Activated naive CD8-positive, alpha-beta T cell treated with anti-CD3 and anti-CD28 coated beads, Interleukin-2, amount 10 ng/mL, durations not matched to agents 7 days and 5 days (primary cell): ENCODE measurements around the gene CRELD1. TPM values are rescaled to one million over a fixed set of nuclear protein-coding genes. Genes with fewer than 3 reads are reported as not detected.
A peak's percentile ranks its signal among the peaks of the same experiment; 100 is the strongest.

ENCODE experiments used
- ATAC-seq: fragments of 150-1000 bp; cut with Tn5 transposase; one replicate; pipeline ENCODE4 v1.10.0; 2021; ENCODE audit warnings: low read depth, moderate library complexity
- POLR2A ChIA-PET: fragments of 350-600 bp; sonication (Branson Sonifier 250); formaldehyde crosslinking; loops from one replicate; lab custom pipeline; 2021; ENCODE audit warnings: antibody characterized with exemption; lab: Charles Lee
- DNase-seq: peaks from one replicate; pipeline ENCODE4 v3.0.0; 2021
- H3K27ac Mint-ChIP-seq: one replicate; pipeline ENCODE4 v1.8.0; 2022; ENCODE audit warnings: mild to moderate bottlenecking, mixed read lengths
- H3K27me3 Mint-ChIP-seq: one replicate; pipeline ENCODE4 v1.8.0; 2022; ENCODE audit warnings: mild to moderate bottlenecking, moderate library complexity, mixed read lengths
- H3K36me3 Mint-ChIP-seq: one replicate; pipeline ENCODE4 v1.8.0; 2021; ENCODE audit warnings: mild to moderate bottlenecking, mixed read lengths
- H3K4me1 Mint-ChIP-seq: one replicate; pipeline ENCODE4 v1.8.0; 2021; ENCODE audit warnings: mixed read lengths
- H3K4me3 Mint-ChIP-seq: one replicate; pipeline ENCODE4 v1.8.0; 2022; ENCODE audit warnings: mild to moderate bottlenecking, moderate library complexity, mixed read lengths
- H3K9me3 Mint-ChIP-seq: one replicate; pipeline ENCODE4 v1.8.0; 2021; ENCODE audit warnings: mixed read lengths
- total RNA-seq, 2 experiments: library from RNA; stranded (reverse); gene quantifications; one replicate each; pipeline ENCODE4 v1.2.3, GENCODE V29; 2021

The CRELD1 gene
- total RNA-seq, 2 experiments from 2014 or later, result 26.2 to 29.3 TPM

- ATAC-seq, result no peak
- H3K27ac Mint-ChIP-seq, result no peak overlapping the region
- DNase-seq, result no peak
- H3K4me1 Mint-ChIP-seq, result peaks cover 15% of the 10 kb centered on the region
- H3K27me3 Mint-ChIP-seq, result no peaks in the 10 kb centered on the region
- no peaks in the 10 kb centered on the region for H3K9me3 Mint-ChIP-seq
- POLR2A ChIA-PET, result interaction anchor here (0.6 to 1.2 kb wide), 2 partner anchors 22 to 129 kb away, joined by 3 read pairs; partner anchors contain the start of gene CRELD1
- no peak overlapping the region for H3K4me3 Mint-ChIP-seq
- H3K36me3 Mint-ChIP-seq, result no peaks in the 10 kb centered on the region
Observed at GRCh38 chr3:9955611-9956352, 22.1 kb downstream of the CRELD1 start.

DNA sequence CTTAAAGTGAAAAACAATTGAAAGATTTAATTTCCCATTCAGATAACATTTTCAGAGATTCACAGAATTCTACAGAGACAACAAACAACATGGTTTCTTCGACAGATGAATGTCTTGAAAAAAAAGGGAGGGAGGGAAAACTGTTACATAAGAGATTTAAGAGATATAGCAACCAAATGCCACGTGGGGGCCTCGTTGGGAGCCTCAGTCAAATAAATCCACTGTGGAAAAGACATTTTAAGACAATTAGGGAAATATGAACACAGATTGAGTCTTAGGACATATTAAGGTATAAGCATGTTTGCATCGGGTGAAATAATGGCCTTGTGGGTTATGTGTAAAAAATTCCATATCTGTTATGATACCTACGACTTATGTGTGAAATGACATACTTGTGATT, 23.6 kb downstream of the CRELD1 start:
- no peaks in the 10 kb centered on the region for H3K36me3 Mint-ChIP-seq
- no peaks in the 10 kb centered on the region for H3K9me3 Mint-ChIP-seq
- H3K27ac Mint-ChIP-seq, result no peak overlapping the region
- H3K27me3 Mint-ChIP-seq, result no peaks in the 10 kb centered on the region
- DNase-seq (no peak), ATAC-seq (no peak)
- POLR2A ChIA-PET, result no interaction called here
- H3K4me3 Mint-ChIP-seq, result no peak overlapping the region
- H3K4me1 Mint-ChIP-seq, result peaks cover 7% of the 10 kb centered on the region

DNA sequence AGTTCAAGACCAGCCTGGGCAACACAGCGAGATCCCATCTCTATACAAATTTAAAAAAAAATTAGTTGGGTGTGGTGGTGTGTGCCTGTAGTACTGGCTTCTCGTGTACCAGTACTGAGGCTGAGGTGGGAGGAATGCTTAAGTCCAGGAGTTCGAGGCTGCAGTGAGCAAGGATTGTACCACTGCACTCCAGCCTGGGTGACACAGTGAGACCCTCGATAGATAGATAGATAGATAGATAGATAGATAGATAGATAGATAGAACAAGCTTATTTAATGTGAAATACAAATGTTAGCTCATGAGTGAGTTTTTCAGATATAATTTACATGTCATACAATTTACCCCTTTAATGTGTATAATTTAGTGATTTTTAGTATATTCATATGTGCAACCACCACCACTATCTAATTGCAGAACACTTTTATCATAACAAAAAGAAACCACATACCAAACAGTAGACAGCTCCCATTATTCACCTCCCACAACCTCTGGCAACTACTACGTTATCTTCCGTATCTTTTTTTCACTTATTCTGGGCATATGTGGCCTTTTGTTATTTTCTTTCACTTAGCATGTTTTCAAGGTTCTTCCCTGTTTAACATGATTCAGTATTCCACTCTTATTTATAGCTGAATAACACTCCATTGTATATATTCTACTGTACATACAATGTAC, 31.7 kb downstream of the CRELD1 start:
- H3K4me3 Mint-ChIP-seq, result no peak overlapping the region

DNA sequence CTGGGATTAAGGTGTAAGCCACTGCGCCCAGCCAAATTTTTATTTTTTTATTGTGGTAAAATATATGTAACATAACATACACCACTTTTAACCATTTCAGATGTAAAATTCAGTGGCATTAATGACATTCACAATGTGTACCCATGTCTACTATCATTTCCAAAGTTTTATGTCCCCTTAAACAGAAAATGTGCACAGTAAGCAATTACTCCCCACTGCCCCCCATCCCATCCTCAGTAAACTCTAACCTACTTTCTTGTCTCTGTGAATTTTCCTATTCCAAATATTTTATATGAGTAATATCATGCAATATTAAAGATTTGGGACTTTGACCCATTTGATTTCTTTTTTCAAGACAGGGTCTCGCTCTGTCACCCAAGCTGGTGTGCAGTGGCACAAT, 33.2 kb downstream of the CRELD1 start:
- ATAC-seq (no peak), DNase-seq (no peak)
- H3K9me3 Mint-ChIP-seq, result no peaks in the 10 kb centered on the region
- H3K27ac Mint-ChIP-seq, result no peak overlapping the region
- peaks cover 32% of the 10 kb centered on the region for H3K36me3 Mint-ChIP-seq
- POLR2A ChIA-PET, result no interaction called here
- H3K4me3 Mint-ChIP-seq, result no peak overlapping the region
- H3K4me1 Mint-ChIP-seq, result no peaks in the 10 kb centered on the region
- H3K27me3 Mint-ChIP-seq, result no peaks in the 10 kb centered on the region

More for the DNA sequence above, 31.7 kb downstream of the CRELD1 start:
- DNase-seq, result no peak
- Mint-ChIP-seq H3K27me3 (no peaks in the 10 kb centered on the region), H3K9me3 (no peaks in the 10 kb centered on the region), H3K4me1 (no peaks in the 10 kb centered on the region), H3K27ac (no peak overlapping the region), H3K36me3 (peaks cover 24% of the 10 kb centered on the region)
- POLR2A ChIA-PET, result no interaction called here
- no peak for ATAC-seq

GRCh38 chr3:9969632-9970019, 36.0 kb downstream of the CRELD1 start:
- POLR2A ChIA-PET, result no interaction called here
- no peak overlapping the region for H3K27ac Mint-ChIP-seq
- no peak overlapping the region for H3K4me3 Mint-ChIP-seq
- peaks cover 33% of the 10 kb centered on the region for H3K36me3 Mint-ChIP-seq
- no peaks in the 10 kb centered on the region for H3K9me3 Mint-ChIP-seq
- DNase-seq, result no peak
- no peaks in the 10 kb centered on the region for H3K4me1 Mint-ChIP-seq
- no peak for ATAC-seq
- H3K27me3 Mint-ChIP-seq, result no peaks in the 10 kb centered on the region

DNA sequence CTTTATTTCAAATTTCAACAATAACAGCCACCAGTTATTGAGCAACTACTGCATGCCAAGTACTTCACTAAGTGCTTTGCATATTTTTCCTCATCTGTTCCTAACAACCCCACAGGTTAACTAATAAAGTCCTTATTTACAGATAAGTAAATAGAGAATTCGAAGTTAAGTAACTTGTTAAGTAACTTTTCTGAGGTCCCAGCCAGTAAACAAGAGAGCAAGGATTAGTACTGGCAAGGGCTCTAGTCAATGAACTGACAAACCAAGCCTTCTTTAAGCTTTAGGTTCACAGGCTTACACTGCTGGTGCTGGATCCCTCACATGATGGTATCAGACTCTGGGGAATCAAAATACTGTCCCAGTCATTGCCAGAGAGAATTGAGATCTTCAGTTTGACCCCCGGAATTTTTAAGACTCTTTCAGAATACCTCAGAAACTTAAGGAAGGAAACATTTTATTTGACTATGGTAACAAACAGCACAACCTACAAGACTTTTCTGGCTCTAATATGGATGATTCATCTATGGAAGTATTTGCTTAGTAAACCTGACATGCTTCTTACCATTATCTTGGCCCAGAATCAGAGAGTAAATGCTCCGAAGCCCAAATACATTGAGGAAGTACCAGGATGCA, 36.5 kb downstream of the CRELD1 start:
- Mint-ChIP-seq H3K36me3 (peaks cover 33% of the 10 kb centered on the region), H3K27me3 (no peaks in the 10 kb centered on the region), H3K4me3 (no peak overlapping the region), H3K4me1 (no peaks in the 10 kb centered on the region), H3K9me3 (no peaks in the 10 kb centered on the region), H3K27ac (no peak overlapping the region)
- DNase-seq (no peak), ATAC-seq (no peak)
- POLR2A ChIA-PET, result no interaction called here

GRCh38 chr3:9976721-9977709, 43.4 kb downstream of the CRELD1 start:
- Mint-ChIP-seq H3K4me3 (no peak overlapping the region), H3K27me3 (no peaks in the 10 kb centered on the region), H3K9me3 (no peaks in the 10 kb centered on the region), H3K36me3 (peaks cover 20% of the 10 kb centered on the region), H3K27ac (no peak overlapping the region), H3K4me1 (peaks cover 3% of the 10 kb centered on the region)
- no peak for ATAC-seq
- DNase-seq, result no peak
- POLR2A ChIA-PET, result interaction anchor here (0.5 to 1.0 kb wide), 5 partner anchors 23 to 319 kb away, joined by 3 to 9 read pairs (median 3); partner anchors contain the start of gene CRELD1

- DNase-seq, result no peak
- no peak for ATAC-seq
- no peaks in the 10 kb centered on the region for H3K9me3 Mint-ChIP-seq
- no peak overlapping the region for H3K4me3 Mint-ChIP-seq
- H3K27me3 Mint-ChIP-seq, result no peaks in the 10 kb centered on the region
- H3K4me1 Mint-ChIP-seq, result peaks cover 8% of the 10 kb centered on the region
- H3K36me3 Mint-ChIP-seq, result peaks cover 18% of the 10 kb centered on the region
- POLR2A ChIA-PET, result no interaction called here
- H3K27ac Mint-ChIP-seq, result no peak overlapping the region
Observed at GRCh38 chr3:9978710-9979305, 45.2 kb downstream of the CRELD1 start.

GRCh38 chr3:9980251-9980650, 46.6 kb downstream of the CRELD1 start:
- POLR2A ChIA-PET, result no interaction called here
- H3K36me3 Mint-ChIP-seq, result peaks cover 14% of the 10 kb centered on the region
- H3K4me1 Mint-ChIP-seq, result peaks cover 8% of the 10 kb centered on the region
- H3K27me3 Mint-ChIP-seq, result no peaks in the 10 kb centered on the region
- H3K9me3 Mint-ChIP-seq, result no peaks in the 10 kb centered on the region
- no peak overlapping the region for H3K27ac Mint-ChIP-seq
- ATAC-seq, result no peak
- no peak overlapping the region for H3K4me3 Mint-ChIP-seq
- no peak for DNase-seq

- POLR2A ChIA-PET, result interaction anchor here (0.6 to 2.4 kb wide), 11 partner anchors 14 to 257 kb away, joined by 3 to 9 read pairs (median 4); partner anchors contain the start of genes PRRT3 and VHL
- Mint-ChIP-seq H3K36me3 (peaks cover 6% of the 10 kb centered on the region), H3K4me1 (peaks cover 19% of the 10 kb centered on the region), H3K27me3 (no peaks in the 10 kb centered on the region), H3K27ac (peak overlapping the region; percentile 97), H3K9me3 (no peaks in the 10 kb centered on the region), H3K4me3 (peak overlapping the region; percentile 93)
- ATAC-seq, result peak; percentile 55
- no peak for DNase-seq
Observed at GRCh38 chr3:9986230-9986725, 52.6 kb downstream of the CRELD1 start.

- Mint-ChIP-seq H3K36me3 (peaks cover 19% of the 10 kb centered on the region), H3K4me3 (no peak overlapping the region), H3K9me3 (no peaks in the 10 kb centered on the region), H3K27me3 (no peaks in the 10 kb centered on the region), H3K27ac (no peak overlapping the region), H3K4me1 (peaks cover 7% of the 10 kb centered on the region)
- DNase-seq (no peak), ATAC-seq (no peak)
- POLR2A ChIA-PET, result interaction anchor here (0.7 kb wide), 1 partner anchor 366 kb away, joined by 4 read pairs; no protein-coding TSS in a partner anchor
Observed at GRCh38 chr3:9994086-9994844, 60.6 kb downstream of the CRELD1 start.
